Astrocyte of the cerebellum (primary cell): Measurements from ENCODE around the gene KATNAL2.

Source experiments
- DNase-seq: peaks from one replicate; pipeline ENCODE4 v3.0.0-alpha.2; 2011; ENCODE audit warnings: low read depth
- H3K4me3 ChIP-seq: 2 replicates; pipeline ENCODE4 v1.5.1; 2011; ENCODE audit warnings: mild to moderate bottlenecking, low read depth, low read length, moderate library complexity
- in situ Hi-C: cut with HindIII; loops from 2 replicates; pipeline ENCODE4 v1.10.0; 2017; ENCODE audit warnings: low sequenced_read_pairs
- TF ChIP-seq, protein P1 (sequence below): IDR thresholded peaks from 2 replicates; pipeline ENCODE4 v1.5.1; 2012; ENCODE audit warnings: low read length, low read depth, moderate library complexity, mild to moderate bottlenecking; ENCODE audit errors: missing control alignments

KATNAL2 gene

DNA sequence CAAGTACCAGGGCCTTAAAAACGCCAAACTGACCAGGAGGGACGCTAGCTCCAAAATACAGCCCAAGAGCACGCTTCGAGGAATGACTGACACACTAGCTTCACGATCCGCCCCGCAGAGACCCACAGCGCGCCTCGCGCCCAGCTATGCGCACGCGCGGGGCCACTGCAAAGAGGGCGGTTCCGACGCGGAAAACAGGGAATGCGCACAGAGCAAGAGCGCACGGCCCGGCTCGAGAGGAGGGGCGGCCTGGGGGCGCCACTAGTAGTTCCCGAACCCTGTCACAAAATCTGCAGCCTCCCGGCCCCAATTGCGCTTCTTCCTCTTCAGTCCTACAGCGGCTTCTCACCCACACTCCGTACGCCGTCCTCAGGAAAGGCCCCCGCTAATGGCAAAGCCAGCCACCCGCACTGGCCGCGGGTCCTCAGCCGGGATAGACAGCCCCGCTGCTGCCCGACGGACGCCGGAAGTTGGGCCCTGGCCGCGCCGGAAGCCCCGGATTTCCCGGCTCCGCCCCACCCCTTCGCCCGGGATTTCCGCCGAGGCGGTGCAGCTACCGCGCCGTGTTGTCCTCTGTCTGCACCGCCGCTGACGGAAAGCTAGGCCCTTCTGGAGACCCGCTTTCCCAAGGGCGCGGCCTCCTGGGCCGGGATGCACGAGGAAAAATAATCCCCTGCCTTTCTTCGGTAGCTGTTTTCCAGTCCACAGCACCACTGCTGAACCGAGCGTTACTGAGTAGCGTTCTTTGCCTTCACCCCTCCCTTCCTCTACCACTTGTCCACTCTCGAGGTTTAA lies 232.8 kb downstream of the KATNAL2 start, which contains the start of gene HDHD2:
Gene HDHD2, minus strand, starts transcription at position 472 of the 795 bp plus-strand sequence. CDS start 14,061 bp downstream, outside the sequence.
- TF ChIP-seq, protein P1, sequence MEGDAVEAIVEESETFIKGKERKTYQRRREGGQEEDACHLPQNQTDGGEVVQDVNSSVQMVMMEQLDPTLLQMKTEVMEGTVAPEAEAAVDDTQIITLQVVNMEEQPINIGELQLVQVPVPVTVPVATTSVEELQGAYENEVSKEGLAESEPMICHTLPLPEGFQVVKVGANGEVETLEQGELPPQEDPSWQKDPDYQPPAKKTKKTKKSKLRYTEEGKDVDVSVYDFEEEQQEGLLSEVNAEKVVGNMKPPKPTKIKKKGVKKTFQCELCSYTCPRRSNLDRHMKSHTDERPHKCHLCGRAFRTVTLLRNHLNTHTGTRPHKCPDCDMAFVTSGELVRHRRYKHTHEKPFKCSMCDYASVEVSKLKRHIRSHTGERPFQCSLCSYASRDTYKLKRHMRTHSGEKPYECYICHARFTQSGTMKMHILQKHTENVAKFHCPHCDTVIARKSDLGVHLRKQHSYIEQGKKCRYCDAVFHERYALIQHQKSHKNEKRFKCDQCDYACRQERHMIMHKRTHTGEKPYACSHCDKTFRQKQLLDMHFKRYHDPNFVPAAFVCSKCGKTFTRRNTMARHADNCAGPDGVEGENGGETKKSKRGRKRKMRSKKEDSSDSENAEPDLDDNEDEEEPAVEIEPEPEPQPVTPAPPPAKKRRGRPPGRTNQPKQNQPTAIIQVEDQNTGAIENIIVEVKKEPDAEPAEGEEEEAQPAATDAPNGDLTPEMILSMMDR = peak; percentile 4
- peak; percentile 38 for DNase-seq
- H3K4me3 ChIP-seq = peak within 1 kb of the TSS; percentile 57
- in situ Hi-C loops = no loop called here

DNA sequence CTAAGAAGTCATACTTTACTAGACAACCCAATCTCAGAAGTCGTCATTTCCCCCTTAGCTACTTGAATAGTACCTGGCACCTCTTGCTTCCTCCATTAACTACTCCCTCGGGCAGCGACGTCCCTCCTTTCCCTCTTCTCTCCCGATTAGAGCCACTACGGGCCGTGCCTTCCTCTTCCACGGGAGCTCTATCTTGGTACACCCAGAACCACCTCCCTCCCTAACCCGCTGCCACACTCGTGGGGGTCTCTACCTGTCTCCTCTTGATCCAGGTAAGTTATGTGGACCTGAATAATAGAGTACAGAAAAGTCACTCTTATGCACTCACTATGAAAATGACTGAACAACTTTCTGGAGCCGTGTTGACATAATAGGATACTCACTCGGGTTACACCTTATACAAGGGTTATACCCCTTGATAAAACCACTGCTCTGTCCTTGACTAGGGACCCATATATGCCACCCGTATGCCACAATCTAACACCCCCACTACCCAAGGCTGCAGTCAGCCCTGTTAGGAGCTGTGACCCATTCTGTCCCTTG lies 233.5 kb downstream of the KATNAL2 start:
- in situ Hi-C loops = no loop called here
- H3K4me3 ChIP-seq = peak overlapping the region; percentile 57
- TF ChIP-seq, protein P1 = no peak
- no peak for DNase-seq

DNA sequence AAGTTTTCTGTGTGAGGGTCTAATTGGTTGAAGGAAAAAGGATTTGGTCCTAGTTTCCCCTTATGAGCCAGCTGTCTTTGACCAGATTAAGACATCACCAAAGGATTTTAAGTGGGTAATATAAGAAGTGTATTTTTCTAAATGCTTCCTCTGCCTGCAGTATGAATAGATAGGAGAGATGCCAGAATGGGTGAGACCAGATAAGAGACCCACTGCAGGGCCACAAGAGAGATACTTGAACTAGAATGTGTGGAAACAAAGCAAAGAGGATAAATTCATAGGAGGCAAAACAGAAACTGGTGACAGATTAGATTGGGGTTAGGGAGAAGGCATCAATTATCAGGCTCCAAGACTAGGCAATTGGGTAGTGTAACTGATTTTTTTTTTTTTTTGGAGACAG lies 234.0 kb downstream of the KATNAL2 start:
- in situ Hi-C loops = no loop called here
- DNase-seq = no peak
- H3K4me3 ChIP-seq = peak overlapping the region; percentile 57
- TF ChIP-seq, protein P1 = no peak
